Measurements from ENCODE around the gene RMRP.

Gene RMRP

GRCh38 chr9:35658968-35659220, 1.1 kb upstream of the RMRP start:
- Histone ChIP-seq H3K4me2 (ENCODE audit: low read depth, low read length, poor library complexity, severe bottlenecking) (peak overlapping the region; percentile 67), H3K9me2 (replicated peaks; ENCODE audit: insufficient read depth, low read length) (no peaks in the 10 kb centered on the region), H3K36me3 (ENCODE audit: low read length) (no peaks in the 10 kb centered on the region), H3F3A (ENCODE audit: insufficient read depth) (peaks cover 46% of the 10 kb centered on the region), H3K27me3 (ENCODE audit: low read length) (no peaks in the 10 kb centered on the region), H4K20me1 (ENCODE audit: low read depth, low read length) (no peaks in the 10 kb centered on the region), H3K79me2 (ENCODE audit: insufficient read depth, low read length) (peaks cover 10% of the 10 kb centered on the region; the same call in 1 of the 2 replicates), H3K9ac (ENCODE audit: low read length) (peak overlapping the region; percentile 65), H2AFZ (ENCODE audit: low read depth, low read length, severe bottlenecking) (no peak overlapping the region), H3K27ac (ENCODE audit: low read depth, low read length) (peak overlapping the region; percentile 83), H3K9me3 (ENCODE audit: insufficient read depth, low read length) (no peaks in the 10 kb centered on the region), H3K4me3 (ENCODE audit: insufficient read depth, low read length, poor library complexity, severe bottlenecking) (peak overlapping the region; percentile 63)
- TF ChIP-seq EZH2phosphoT487 (conservative IDR thresholded peaks at IDR 0.05; ENCODE audit: low read length), result no peak
- TF ChIP-seq CTCF (IDR thresholded peaks at IDR 0.05; ENCODE audit: insufficient read depth, low read length, poor library complexity, severe bottlenecking), result no peak

- Histone ChIP-seq H3K27me3 (ENCODE audit: low read length) (no peaks in the 10 kb centered on the region), H3K36me3 (ENCODE audit: low read length) (no peaks in the 10 kb centered on the region), H3K9ac (ENCODE audit: low read length) (peak within 1 kb of the TSS; percentile 65), H3F3A (ENCODE audit: insufficient read depth) (peaks cover 41% of the 10 kb centered on the region), H3K79me2 (ENCODE audit: insufficient read depth, low read length) (peaks cover 5% of the 10 kb centered on the region; the same call in 1 of the 2 replicates), H2AFZ (ENCODE audit: low read depth, low read length, severe bottlenecking) (peak within 1 kb of the TSS; percentile 30), H4K20me1 (ENCODE audit: low read depth, low read length) (no peaks in the 10 kb centered on the region), H3K27ac (ENCODE audit: low read depth, low read length) (peak within 1 kb of the TSS; percentile 83), H3K4me2 (ENCODE audit: low read depth, low read length, poor library complexity, severe bottlenecking) (peak within 1 kb of the TSS; percentile 67), H3K9me3 (ENCODE audit: insufficient read depth, low read length) (no peaks in the 10 kb centered on the region), H3K4me3 (ENCODE audit: insufficient read depth, low read length, poor library complexity, severe bottlenecking) (peak within 1 kb of the TSS; percentile 63), H3K9me2 (replicated peaks; ENCODE audit: insufficient read depth, low read length) (no peaks in the 10 kb centered on the region)
- peak; percentile 94 for TF ChIP-seq CTCF (IDR thresholded peaks at IDR 0.05; ENCODE audit: insufficient read depth, low read length, poor library complexity, severe bottlenecking)
- no peak for TF ChIP-seq EZH2phosphoT487 (conservative IDR thresholded peaks at IDR 0.05; ENCODE audit: low read length)
Measured at GRCh38 chr9:35658137-35658967, 533 bp upstream of the RMRP start, which contains the start of gene CCDC107. CCDC107 (plus strand) TSS chr9:35658292; CDS start chr9:35658380, 88 bp downstream.

- H3F3A ChIP-seq (ENCODE audit: insufficient read depth), result peaks cover 33% of the 10 kb centered on the region
Measured at GRCh38 chr9:35656831-35657545, 831 bp downstream of the RMRP start.

More at GRCh38 chr9:35656831-35657545, 831 bp downstream of the RMRP start:
- Histone ChIP-seq H3K4me2 (ENCODE audit: low read depth, low read length, poor library complexity, severe bottlenecking) (peak overlapping the region; percentile 67), H4K20me1 (ENCODE audit: low read depth, low read length) (no peaks in the 10 kb centered on the region), H3K27me3 (ENCODE audit: low read length) (no peaks in the 10 kb centered on the region), H3K9me2 (replicated peaks; ENCODE audit: insufficient read depth, low read length) (no peaks in the 10 kb centered on the region), H3K4me3 (ENCODE audit: insufficient read depth, low read length, poor library complexity, severe bottlenecking) (peak overlapping the region; percentile 9), H2AFZ (ENCODE audit: low read depth, low read length, severe bottlenecking) (no peak overlapping the region), H3K79me2 (ENCODE audit: insufficient read depth, low read length) (peaks cover 5% of the 10 kb centered on the region; the same call in 1 of the 2 replicates), H3K9ac (ENCODE audit: low read length) (peak overlapping the region; percentile 65; the same call in 1 of the 2 replicates), H3K36me3 (ENCODE audit: low read length) (no peaks in the 10 kb centered on the region), H3K9me3 (ENCODE audit: insufficient read depth, low read length) (no peaks in the 10 kb centered on the region), H3K27ac (ENCODE audit: low read depth, low read length) (no peak overlapping the region)
- no peak for TF ChIP-seq EZH2phosphoT487 (conservative IDR thresholded peaks at IDR 0.05; ENCODE audit: low read length)
- no peak for TF ChIP-seq CTCF (IDR thresholded peaks at IDR 0.05; ENCODE audit: insufficient read depth, low read length, poor library complexity, severe bottlenecking)

Data from SU-DHL-6 (cell line).